Right lobe of liver (tissue), 4 donors: ENCODE results near the gene SLC22A4.
A peak's percentile ranks its signal among the peaks of the same experiment; 100 is the strongest.

Experiments
- CTCF ChIP-seq, 4 donors: fragments of 200-600 bp in 3 of 4; fragments of 450-650 bp in 1 of 4; IDR thresholded peaks; one replicate each; pipeline versions ENCODE4 v1.5.1 to v1.8.0; 2016 to 2022; ENCODE audit warnings: antibody characterized with exemption in 4 of 4, mild to moderate bottlenecking in 2 of 4
- POLR2A ChIP-seq: fragments of 450-650 bp; IDR thresholded peaks from one replicate; pipeline ENCODE4 v1.6.1; 2017; ENCODE audit warnings: antibody characterized with exemption, mild to moderate bottlenecking
- donor health status: DM: no; HTN: no; CAD: no.
- donor health status: DM: no; HTN: no; CAD: no.
- donor health status: DM: no; HTN: yes; CAD: no.

- peak in 2 of 4 donors; percentile 15 to 20 for TF ChIP-seq CTCF (IDR thresholded peaks at IDR 0.05)
- no peak for TF ChIP-seq POLR2A
These were observed 865 bp upstream of the SLC22A4 start for GRCh38 chr5:132293066-132293991.
